ENCODE data around the gene ICAM4. TPM values are rescaled to one million over a fixed set of nuclear protein-coding genes. Genes with fewer than 3 reads are reported as not detected.

The ICAM4 gene
- total RNA-seq, 2 donors from 2014 or later: 0.26 TPM; not detected in 1

DNA sequence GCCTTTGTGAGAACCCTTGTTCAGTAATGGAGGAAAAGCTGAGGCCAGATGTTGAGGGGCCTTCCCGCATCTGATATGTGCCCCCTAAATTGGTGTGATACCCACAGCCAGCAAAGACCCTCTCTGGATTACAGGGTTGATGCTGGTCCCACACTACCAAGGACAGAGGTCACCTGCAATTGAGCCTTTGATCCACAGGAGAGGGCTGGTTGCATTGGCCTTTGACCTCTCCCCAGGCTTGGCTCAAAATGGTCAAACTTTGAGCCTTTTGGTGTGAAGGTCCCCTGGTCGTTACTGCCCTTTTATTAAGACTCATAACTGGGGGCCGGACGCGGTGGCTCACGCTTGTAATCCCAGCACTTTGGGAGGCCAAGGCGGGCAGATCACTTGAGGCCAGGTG lies 43.1 kb upstream of the ICAM4 start:
- no peaks in the 10 kb centered on the region for H3K9me3 ChIP-seq
- no peaks in the 10 kb centered on the region for H3K27me3 ChIP-seq
- intact Hi-C loops (cut with DNase I): no loop called here
- TF ChIP-seq, protein P1, sequence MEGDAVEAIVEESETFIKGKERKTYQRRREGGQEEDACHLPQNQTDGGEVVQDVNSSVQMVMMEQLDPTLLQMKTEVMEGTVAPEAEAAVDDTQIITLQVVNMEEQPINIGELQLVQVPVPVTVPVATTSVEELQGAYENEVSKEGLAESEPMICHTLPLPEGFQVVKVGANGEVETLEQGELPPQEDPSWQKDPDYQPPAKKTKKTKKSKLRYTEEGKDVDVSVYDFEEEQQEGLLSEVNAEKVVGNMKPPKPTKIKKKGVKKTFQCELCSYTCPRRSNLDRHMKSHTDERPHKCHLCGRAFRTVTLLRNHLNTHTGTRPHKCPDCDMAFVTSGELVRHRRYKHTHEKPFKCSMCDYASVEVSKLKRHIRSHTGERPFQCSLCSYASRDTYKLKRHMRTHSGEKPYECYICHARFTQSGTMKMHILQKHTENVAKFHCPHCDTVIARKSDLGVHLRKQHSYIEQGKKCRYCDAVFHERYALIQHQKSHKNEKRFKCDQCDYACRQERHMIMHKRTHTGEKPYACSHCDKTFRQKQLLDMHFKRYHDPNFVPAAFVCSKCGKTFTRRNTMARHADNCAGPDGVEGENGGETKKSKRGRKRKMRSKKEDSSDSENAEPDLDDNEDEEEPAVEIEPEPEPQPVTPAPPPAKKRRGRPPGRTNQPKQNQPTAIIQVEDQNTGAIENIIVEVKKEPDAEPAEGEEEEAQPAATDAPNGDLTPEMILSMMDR (IDR thresholded peaks at IDR 0.05): no peak
- TF ChIP-seq POLR2A (IDR thresholded peaks at IDR 0.05): no peak
- no peak overlapping the region for H3K4me3 ChIP-seq
- H3K27ac ChIP-seq: no peak overlapping the region
- 78 to 100% methylated on average over 3 to 7 of the region's 7 CpGs for WGBS, 2 donors
- DNase-seq (no peak), ATAC-seq (no peak)
- no peaks in the 10 kb centered on the region for H3K36me3 ChIP-seq (replicated peaks in 1 of 2; ENCODE audit: insufficient read depth in 1 of 2, low read depth in 2 of 2)
- no peaks in the 10 kb centered on the region for H3K4me1 ChIP-seq

DNA sequence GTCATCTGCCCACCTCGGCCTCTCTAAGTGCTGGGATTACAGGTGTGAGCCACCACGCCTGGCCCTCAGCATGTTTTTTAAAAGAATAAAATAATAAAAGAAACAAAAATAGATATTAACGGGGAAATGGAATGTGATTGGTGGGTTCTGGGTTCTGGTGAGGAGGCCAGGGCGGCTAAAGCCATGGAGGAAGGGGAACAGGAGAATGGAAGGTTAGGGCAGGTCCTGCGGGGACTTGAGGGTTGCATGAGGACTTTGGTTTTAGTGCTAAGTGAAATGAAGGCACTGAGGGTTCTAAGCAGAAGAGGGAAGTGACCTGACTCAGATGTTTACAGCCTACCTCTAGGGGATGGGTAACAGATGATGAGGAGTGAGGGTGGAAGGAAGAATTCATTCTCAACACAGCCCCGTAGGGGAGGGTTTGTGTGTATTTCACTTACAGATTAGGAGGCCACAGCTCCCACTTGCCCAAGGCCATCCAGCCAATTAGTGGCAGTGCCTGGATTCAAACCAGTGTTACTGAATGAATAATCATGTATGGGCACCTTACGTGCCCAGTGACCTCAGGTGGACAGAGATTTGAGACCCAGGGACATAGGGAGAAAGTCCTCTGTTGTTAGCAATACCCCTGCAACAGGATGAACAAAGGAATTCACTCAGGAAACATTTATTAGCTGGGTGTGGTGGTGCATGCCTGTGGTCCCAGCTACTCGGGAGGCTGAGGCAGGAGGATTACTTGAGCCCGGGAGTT lies 41.4 kb upstream of the ICAM4 start:
- intact Hi-C loops (cut with DNase I): loop anchor here (5.0 kb wide), 1 partner anchor 313 kb away; no protein-coding TSS in a partner anchor
- no peaks in the 10 kb centered on the region for H3K27me3 ChIP-seq

DNA sequence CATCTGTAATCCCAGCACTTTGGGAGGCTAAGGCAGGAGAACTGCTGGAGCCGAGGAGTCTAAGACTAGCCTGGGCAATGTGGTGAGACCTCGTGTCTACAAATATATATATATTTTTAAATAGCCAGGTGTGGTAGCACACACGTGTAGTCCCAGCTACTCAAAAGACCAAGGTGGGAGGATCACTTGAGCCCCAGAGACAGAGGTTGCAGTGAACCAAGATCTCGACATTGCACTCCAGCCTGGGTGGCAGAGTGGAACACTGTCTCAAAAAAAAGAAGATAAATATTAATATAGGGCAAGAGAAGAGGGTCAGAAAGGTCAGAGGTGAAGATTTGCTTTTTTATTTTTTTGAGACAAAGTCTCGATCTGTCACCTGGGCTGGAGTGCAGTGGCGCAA lies 40.2 kb upstream of the ICAM4 start:
- DNase-seq (no peak), ATAC-seq (no peak)
- H3K36me3 ChIP-seq (replicated peaks in 1 of 2; ENCODE audit: insufficient read depth in 1 of 2, low read depth in 2 of 2): no peaks in the 10 kb centered on the region
- intact Hi-C loops (cut with DNase I): loop anchor here (5.0 kb wide), 1 partner anchor 314 kb away; no protein-coding TSS in a partner anchor
- WGBS, 2 donors: 62 to 76% methylated on average over 6 of the region's 6 CpGs
- peaks cover 10% of the 10 kb centered on the region for H3K4me1 ChIP-seq
- TF ChIP-seq, protein P1 (IDR thresholded peaks at IDR 0.05): no peak
- no peak for TF ChIP-seq POLR2A (IDR thresholded peaks at IDR 0.05)
- H3K4me3 ChIP-seq: no peak overlapping the region
- H3K9me3 ChIP-seq: no peaks in the 10 kb centered on the region
- H3K27ac ChIP-seq: no peak overlapping the region
- H3K27me3 ChIP-seq: no peaks in the 10 kb centered on the region

More for the DNA sequence above, 41.4 kb upstream of the ICAM4 start:
- TF ChIP-seq, protein P1 (IDR thresholded peaks at IDR 0.05): no peak
- no peak for TF ChIP-seq POLR2A (IDR thresholded peaks at IDR 0.05)
- 64 to 72% methylated on average over 9 of the region's 9 CpGs for WGBS, 2 donors
- Histone ChIP-seq H3K27ac (no peak overlapping the region), H3K4me3 (no peak overlapping the region), H3K36me3 (replicated peaks in 1 of 2; ENCODE audit: insufficient read depth in 1 of 2, low read depth in 2 of 2) (no peaks in the 10 kb centered on the region), H3K4me1 (peaks cover 3% of the 10 kb centered on the region), H3K9me3 (no peaks in the 10 kb centered on the region)
- DNase-seq (no peak), ATAC-seq (no peak)

DNA sequence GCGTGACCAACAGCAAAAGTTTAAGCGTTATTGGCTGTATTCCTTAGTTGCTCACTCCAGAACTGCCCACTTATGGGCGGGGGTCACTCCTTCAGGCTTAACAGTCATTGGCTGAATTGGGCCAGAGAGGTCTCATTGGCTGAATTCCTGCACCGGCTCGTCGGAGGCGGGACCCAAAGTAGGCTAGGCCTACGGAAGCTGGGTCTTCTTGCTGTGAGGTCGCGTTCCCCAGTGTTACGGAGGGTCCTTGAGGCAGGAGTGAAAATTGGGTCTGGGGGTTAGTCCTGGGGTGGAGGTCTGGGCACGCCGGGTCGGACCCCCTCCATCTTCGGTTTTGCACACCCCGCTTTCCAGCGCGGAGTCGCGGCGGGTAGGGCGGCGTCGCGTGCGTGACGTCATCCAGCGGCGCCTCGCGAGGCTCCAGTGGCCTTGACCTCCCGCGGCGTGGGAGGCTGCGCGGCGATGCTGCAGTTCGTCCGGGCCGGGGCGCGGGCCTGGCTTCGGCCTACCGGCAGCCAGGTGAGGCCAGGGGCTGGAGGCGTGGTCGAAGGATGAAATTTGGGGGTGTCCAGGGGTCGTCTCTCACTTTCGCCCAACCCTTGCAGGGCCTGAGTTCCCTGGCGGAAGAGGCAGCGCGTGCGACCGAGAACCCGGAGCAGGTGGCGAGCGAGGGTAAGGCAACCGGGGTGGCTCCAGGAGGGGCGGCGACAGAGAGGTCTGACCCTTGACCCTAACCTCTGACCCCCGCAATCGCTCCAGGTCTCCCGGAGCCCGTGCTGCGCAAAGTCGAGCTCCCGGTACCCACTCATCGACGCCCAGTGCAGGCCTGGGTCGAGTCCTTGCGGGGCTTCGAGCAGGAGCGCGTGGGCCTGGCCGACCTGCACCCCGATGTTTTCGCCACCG lies 34.7 kb upstream of the ICAM4 start, which contains the start of gene MRPL4:
Gene MRPL4 (plus strand): TSS at position 423 of the 903 bp plus-strand sequence. CDS start 40 bp downstream, at position 463.
- ATAC-seq (peak; percentile 99), DNase-seq (peak; percentile 96 to 99 (median 97))
- intact Hi-C loops (cut with DNase I): no loop called here
- no peaks in the 10 kb centered on the region for H3K27me3 ChIP-seq
- TF ChIP-seq, protein P1 (IDR thresholded peaks at IDR 0.05): peak in 1 of 7 experiments; percentile 16
- peak in 2 of 3 donors; percentile 60 to 68 for TF ChIP-seq POLR2A (IDR thresholded peaks at IDR 0.05)
- H3K4me1 ChIP-seq: peaks cover 19% of the 10 kb centered on the region
- H3K27ac ChIP-seq: peak within 1 kb of the TSS; percentile 60 to 90 (median 72)
- H3K4me3 ChIP-seq: peak within 1 kb of the TSS; percentile 81 to 96
- H3K36me3 ChIP-seq (replicated peaks in 1 of 2; ENCODE audit: insufficient read depth in 1 of 2, low read depth in 2 of 2): peaks cover 0 to 1% of the 10 kb centered on the region in 2 donors
- 0 to 1% methylated on average over 13 to 76 of the region's 77 CpGs for whole genome bisulfite sequencing, 2 donors
- no peaks in the 10 kb centered on the region for H3K9me3 ChIP-seq
